ENCODE results near the gene TMEM120A.

DNA sequence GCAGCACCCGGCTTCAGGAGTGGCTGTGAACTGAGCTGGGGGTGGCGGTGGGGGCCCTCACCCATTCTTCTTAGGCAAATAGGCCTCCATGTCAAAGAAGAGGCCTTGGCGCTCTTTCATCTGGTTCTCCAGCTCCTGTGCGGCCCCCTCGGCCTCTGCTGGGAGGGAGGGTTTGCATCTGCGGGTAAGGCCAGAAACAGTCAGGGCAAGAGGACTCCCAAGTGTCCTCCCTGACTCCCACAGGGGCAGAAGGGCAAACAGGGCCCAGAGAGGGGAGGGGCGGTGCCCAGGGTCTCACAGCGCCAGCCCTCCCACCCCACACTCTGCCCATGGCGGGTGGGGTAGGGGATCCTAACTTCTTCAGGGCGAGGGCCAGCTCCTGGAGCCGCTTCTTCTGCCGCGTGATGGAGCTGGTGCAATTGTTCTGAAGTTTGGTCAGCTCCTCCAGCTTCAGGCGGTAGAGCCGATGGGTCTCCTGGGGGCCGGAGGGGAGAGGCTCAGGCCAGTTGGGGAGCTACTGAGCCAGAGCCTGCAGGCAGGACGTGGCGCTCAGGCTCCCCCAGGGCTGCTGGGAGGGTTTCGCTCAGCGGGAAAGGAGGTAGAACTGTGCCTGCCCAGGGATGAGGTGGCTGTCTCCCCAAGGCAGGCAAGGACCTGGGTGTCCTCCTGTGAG, 2.2 kb downstream of the TMEM120A start:
- TF ChIP-seq EZH2 (IDR thresholded peaks at IDR 0.05): no peak
- TF ChIP-seq CTCF (IDR thresholded peaks at IDR 0.05): no peak

Data from neural progenitor cell (in vitro differentiated cells).